ENCODE results near the gene JCHAIN.

GRCh38 chr4:70674191-70674590, 7.9 kb upstream of the JCHAIN start:
- TF ChIP-seq EZH2 (IDR thresholded peaks at IDR 0.05; ENCODE audit: insufficient read depth, poor library complexity, severe bottlenecking) = no peak
- no peak for TF ChIP-seq EZH2phosphoT487 (IDR thresholded peaks at IDR 0.05; ENCODE audit: insufficient read depth, low read depth)
